Measurements from ENCODE around the gene CLDN4. TPM values are rescaled to one million over a fixed set of nuclear protein-coding genes. Genes with fewer than 3 reads are reported as not detected.
A peak's percentile ranks its signal among the peaks of the same experiment; 100 is the strongest.
"Not testable (repeated sequence)": the region's sequence is repeated elsewhere in the genome, so short reads cannot be mapped to it uniquely, and the experiment has no call there.

Gene CLDN4
- total RNA-seq, 2 experiments from 2014 or later: 0.17 to 0.25 TPM

- DNase-seq (no peak), ATAC-seq (ENCODE audit: low read depth) (no peak)
- Mint-ChIP-seq H3K9me3 (no peaks in the 10 kb centered on the region), H3K36me3 (no peaks in the 10 kb centered on the region), H3K27ac (no peak overlapping the region), H3K27me3 (peaks cover 7% of the 10 kb centered on the region), H3K4me3 (peak overlapping the region; percentile 87), H3K4me1 (peaks cover 14% of the 10 kb centered on the region)
- POLR2A ChIA-PET: interaction anchor here (0.9 kb wide), 1 partner anchor 10 kb away, joined by 3 read pairs; no protein-coding TSS in a partner anchor
Observed at GRCh38 chr7:73841689-73842066, 10.9 kb downstream of the CLDN4 start.

GRCh38 chr7:73842067-73842976 is 11.5 kb downstream of the CLDN4 start, which contains the start of gene METTL27:
Gene METTL27, minus strand, starts transcription at chr7:73842516. Its CDS starts 376 bp downstream, at chr7:73842140.
- Mint-ChIP-seq H3K4me3 (peak within 1 kb of the TSS; percentile 87), H3K36me3 (no peaks in the 10 kb centered on the region), H3K9me3 (no peaks in the 10 kb centered on the region), H3K27me3 (peaks cover 10% of the 10 kb centered on the region), H3K27ac (peak within 1 kb of the TSS; percentile 87), H3K4me1 (peaks cover 14% of the 10 kb centered on the region)
- POLR2A ChIA-PET: interaction anchor here (0.9 to 1.4 kb wide), 2 partner anchors 9 to 123 kb away, joined by 3 read pairs; partner anchors contain the start of gene STX1A
- DNase-seq (peak; percentile 88), ATAC-seq (ENCODE audit: low read depth) (peak; percentile 98)

- no peak for ATAC-seq (ENCODE audit: low read depth)
- no peak for DNase-seq
- Mint-ChIP-seq H3K36me3 (no peaks in the 10 kb centered on the region), H3K4me3 (peak overlapping the region; percentile 0), H3K9me3 (no peaks in the 10 kb centered on the region), H3K4me1 (peaks cover 13% of the 10 kb centered on the region), H3K27ac (peak overlapping the region; percentile 5), H3K27me3 (peaks cover 10% of the 10 kb centered on the region)
- POLR2A ChIA-PET: no interaction called here
Observed at GRCh38 chr7:73844131-73844547, 13.3 kb downstream of the CLDN4 start.

- POLR2A ChIA-PET: no interaction called here
- ATAC-seq (ENCODE audit: low read depth): no peak
- Mint-ChIP-seq H3K27me3 (peaks cover 12% of the 10 kb centered on the region), H3K4me1 (peaks cover 16% of the 10 kb centered on the region), H3K4me3 (no peak overlapping the region), H3K36me3 (no peaks in the 10 kb centered on the region), H3K9me3 (no peaks in the 10 kb centered on the region), H3K27ac (no peak overlapping the region)
- no peak for DNase-seq
Observed at GRCh38 chr7:73844848-73845460, 14.2 kb downstream of the CLDN4 start.

GRCh38 chr7:73845701-73846195 is 15.0 kb downstream of the CLDN4 start:
- H3K9me3 Mint-ChIP-seq; H3K36me3 Mint-ChIP-seq; ATAC-seq (ENCODE audit: low read depth); DNase-seq; H3K4me3 Mint-ChIP-seq; POLR2A ChIA-PET; H3K27ac Mint-ChIP-seq: not testable (repeated sequence)
- Mint-ChIP-seq H3K27me3 (peaks cover 16% of the 10 kb centered on the region), H3K4me1 (peaks cover 16% of the 10 kb centered on the region)

- H3K9me3 Mint-ChIP-seq: no peaks in the 10 kb centered on the region
- DNase-seq (no peak), ATAC-seq (ENCODE audit: low read depth) (no peak)
- H3K27me3 Mint-ChIP-seq: peaks cover 22% of the 10 kb centered on the region
- H3K4me3 Mint-ChIP-seq: no peak overlapping the region
- H3K36me3 Mint-ChIP-seq: no peaks in the 10 kb centered on the region
- no peak overlapping the region for H3K27ac Mint-ChIP-seq
- H3K4me1 Mint-ChIP-seq: peaks cover 21% of the 10 kb centered on the region
- POLR2A ChIA-PET: no interaction called here
Observed at GRCh38 chr7:73847941-73848723, 17.3 kb downstream of the CLDN4 start.

- no peaks in the 10 kb centered on the region for H3K36me3 Mint-ChIP-seq
- H3K27ac Mint-ChIP-seq: no peak overlapping the region
- POLR2A ChIA-PET: interaction anchor here (0.6 to 0.7 kb wide), 2 partner anchors 9 to 55 kb away, joined by 3 read pairs; partner anchors contain the start of gene METTL27
- DNase-seq: no peak
- no peak for ATAC-seq (ENCODE audit: low read depth)
- H3K4me3 Mint-ChIP-seq: no peak overlapping the region
- no peaks in the 10 kb centered on the region for H3K9me3 Mint-ChIP-seq
- peaks cover 23% of the 10 kb centered on the region for H3K27me3 Mint-ChIP-seq
- H3K4me1 Mint-ChIP-seq: peaks cover 20% of the 10 kb centered on the region
Observed at GRCh38 chr7:73850781-73851207, 20.0 kb downstream of the CLDN4 start.

GRCh38 chr7:73851410-73852338 is 20.9 kb downstream of the CLDN4 start:
- peaks cover 27% of the 10 kb centered on the region for H3K27me3 Mint-ChIP-seq
- peak; percentile 48 for ATAC-seq (ENCODE audit: low read depth)
- POLR2A ChIA-PET: interaction anchor here (0.6 to 0.7 kb wide), 2 partner anchors 10 to 56 kb away, joined by 3 read pairs; partner anchors contain the start of gene METTL27
- no peaks in the 10 kb centered on the region for H3K36me3 Mint-ChIP-seq
- no peak overlapping the region for H3K27ac Mint-ChIP-seq
- no peak overlapping the region for H3K4me3 Mint-ChIP-seq
- no peak for DNase-seq
- peaks cover 16% of the 10 kb centered on the region for H3K4me1 Mint-ChIP-seq
- no peaks in the 10 kb centered on the region for H3K9me3 Mint-ChIP-seq

- Mint-ChIP-seq H3K9me3 (no peaks in the 10 kb centered on the region), H3K4me1 (peaks cover 17% of the 10 kb centered on the region), H3K27me3 (peaks cover 25% of the 10 kb centered on the region), H3K4me3 (no peak overlapping the region), H3K27ac (no peak overlapping the region), H3K36me3 (no peaks in the 10 kb centered on the region)
- POLR2A ChIA-PET: no interaction called here
- DNase-seq: no peak
- ATAC-seq (ENCODE audit: low read depth): no peak
Observed at GRCh38 chr7:73852500-73852899, 21.7 kb downstream of the CLDN4 start.

GRCh38 chr7:73856941-73857340 is 26.1 kb downstream of the CLDN4 start:
- Mint-ChIP-seq H3K36me3 (no peaks in the 10 kb centered on the region), H3K4me3 (no peak overlapping the region), H3K9me3 (no peaks in the 10 kb centered on the region), H3K27me3 (peaks cover 26% of the 10 kb centered on the region), H3K27ac (no peak overlapping the region), H3K4me1 (peaks cover 13% of the 10 kb centered on the region)
- DNase-seq: no peak
- ATAC-seq (ENCODE audit: low read depth): no peak
- POLR2A ChIA-PET: no interaction called here

- Mint-ChIP-seq H3K9me3 (no peaks in the 10 kb centered on the region), H3K4me3 (no peak overlapping the region), H3K27ac (no peak overlapping the region), H3K36me3 (no peaks in the 10 kb centered on the region), H3K4me1 (peaks cover 11% of the 10 kb centered on the region), H3K27me3 (peaks cover 26% of the 10 kb centered on the region)
- ATAC-seq (ENCODE audit: low read depth): peak; percentile 16
- no peak for DNase-seq
- POLR2A ChIA-PET: interaction anchor here (0.6 kb wide), 1 partner anchor 618 kb away, joined by 4 read pairs; no protein-coding TSS in a partner anchor
Observed at GRCh38 chr7:73858807-73859206, 28.0 kb downstream of the CLDN4 start.

- no peaks in the 10 kb centered on the region for H3K36me3 Mint-ChIP-seq
- peaks cover 19% of the 10 kb centered on the region for H3K27me3 Mint-ChIP-seq
- no peaks in the 10 kb centered on the region for H3K9me3 Mint-ChIP-seq
- H3K27ac Mint-ChIP-seq: no peak within 1 kb of the TSS
- peaks cover 8% of the 10 kb centered on the region for H3K4me1 Mint-ChIP-seq
- ATAC-seq (ENCODE audit: low read depth) (no peak), DNase-seq (no peak)
- POLR2A ChIA-PET: no interaction called here
- H3K4me3 Mint-ChIP-seq: no peak within 1 kb of the TSS
Observed at GRCh38 chr7:73860859-73861258, 30.1 kb downstream of the CLDN4 start, which contains the start of gene TMEM270. Gene TMEM270, plus strand, starts transcription at chr7:73861159. Its CDS starts 36 bp downstream, at chr7:73861195.
